Nephron progenitor cell (in vitro differentiated cells): ENCODE measurements around the gene UBE2I.

Experiments used
- DNase-seq: peaks from one replicate; pipeline ENCODE4 v3.0.0; 2021
- H3K27ac Mint-ChIP-seq: 2 replicates; pipeline ENCODE4 v1.8.0; 2021; ENCODE audit warnings: mild to moderate bottlenecking, moderate library complexity, mixed read lengths
- H3K27me3 Mint-ChIP-seq: 2 replicates; pipeline ENCODE4 v1.8.0; 2021; ENCODE audit warnings: mild to moderate bottlenecking, low read depth, mixed read lengths; ENCODE audit not compliant: poor library complexity
- H3K36me3 Mint-ChIP-seq: 2 replicates; pipeline ENCODE4 v1.8.0; 2021; ENCODE audit warnings: low read depth, mixed read lengths
- H3K4me1 Mint-ChIP-seq: 2 replicates; pipeline ENCODE4 v1.8.0; 2021; ENCODE audit warnings: mixed read lengths
- H3K4me3 Mint-ChIP-seq: 2 replicates; pipeline ENCODE4 v1.8.0; 2021; ENCODE audit warnings: mild to moderate bottlenecking, moderate library complexity, mixed read lengths
- H3K9me3 Mint-ChIP-seq: 2 replicates; pipeline ENCODE4 v1.8.0; 2021; ENCODE audit warnings: mild to moderate bottlenecking, moderate library complexity, mixed read lengths
- TF ChIP-seq, protein P1 (sequence below): fragments of 200-600 bp; sonication (generic); IDR thresholded peaks from 2 replicates; pipeline ENCODE4 v1.5.0; 2021; ENCODE audit warnings: antibody characterized with exemption

The UBE2I gene

DNA sequence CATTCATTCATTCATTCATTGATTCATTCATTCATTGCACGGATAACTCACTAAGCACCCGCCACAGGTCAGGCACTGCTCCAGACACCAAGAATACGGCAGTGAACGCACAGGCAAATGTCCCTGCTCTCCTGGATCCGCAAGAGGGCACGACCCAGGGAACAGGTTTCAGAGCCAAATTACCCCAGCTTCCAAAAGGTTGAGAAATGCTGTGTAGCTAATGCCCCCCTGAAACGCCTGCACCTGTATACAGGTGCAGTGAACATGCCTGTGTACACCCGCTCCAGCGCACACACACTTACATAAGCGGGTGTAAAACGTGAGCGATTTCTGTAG is 9.6 kb upstream of the UBE2I start:
- Mint-ChIP-seq H3K27me3 (peaks cover 28% of the 10 kb centered on the region), H3K4me1 (peaks cover 62% of the 10 kb centered on the region), H3K4me3 (peak overlapping the region; percentile 64), H3K9me3 (peaks cover 3% of the 10 kb centered on the region), H3K27ac (no peak overlapping the region), H3K36me3 (no peaks in the 10 kb centered on the region)
- no peak for DNase-seq
- TF ChIP-seq, protein P1, sequence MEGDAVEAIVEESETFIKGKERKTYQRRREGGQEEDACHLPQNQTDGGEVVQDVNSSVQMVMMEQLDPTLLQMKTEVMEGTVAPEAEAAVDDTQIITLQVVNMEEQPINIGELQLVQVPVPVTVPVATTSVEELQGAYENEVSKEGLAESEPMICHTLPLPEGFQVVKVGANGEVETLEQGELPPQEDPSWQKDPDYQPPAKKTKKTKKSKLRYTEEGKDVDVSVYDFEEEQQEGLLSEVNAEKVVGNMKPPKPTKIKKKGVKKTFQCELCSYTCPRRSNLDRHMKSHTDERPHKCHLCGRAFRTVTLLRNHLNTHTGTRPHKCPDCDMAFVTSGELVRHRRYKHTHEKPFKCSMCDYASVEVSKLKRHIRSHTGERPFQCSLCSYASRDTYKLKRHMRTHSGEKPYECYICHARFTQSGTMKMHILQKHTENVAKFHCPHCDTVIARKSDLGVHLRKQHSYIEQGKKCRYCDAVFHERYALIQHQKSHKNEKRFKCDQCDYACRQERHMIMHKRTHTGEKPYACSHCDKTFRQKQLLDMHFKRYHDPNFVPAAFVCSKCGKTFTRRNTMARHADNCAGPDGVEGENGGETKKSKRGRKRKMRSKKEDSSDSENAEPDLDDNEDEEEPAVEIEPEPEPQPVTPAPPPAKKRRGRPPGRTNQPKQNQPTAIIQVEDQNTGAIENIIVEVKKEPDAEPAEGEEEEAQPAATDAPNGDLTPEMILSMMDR: no peak

DNA sequence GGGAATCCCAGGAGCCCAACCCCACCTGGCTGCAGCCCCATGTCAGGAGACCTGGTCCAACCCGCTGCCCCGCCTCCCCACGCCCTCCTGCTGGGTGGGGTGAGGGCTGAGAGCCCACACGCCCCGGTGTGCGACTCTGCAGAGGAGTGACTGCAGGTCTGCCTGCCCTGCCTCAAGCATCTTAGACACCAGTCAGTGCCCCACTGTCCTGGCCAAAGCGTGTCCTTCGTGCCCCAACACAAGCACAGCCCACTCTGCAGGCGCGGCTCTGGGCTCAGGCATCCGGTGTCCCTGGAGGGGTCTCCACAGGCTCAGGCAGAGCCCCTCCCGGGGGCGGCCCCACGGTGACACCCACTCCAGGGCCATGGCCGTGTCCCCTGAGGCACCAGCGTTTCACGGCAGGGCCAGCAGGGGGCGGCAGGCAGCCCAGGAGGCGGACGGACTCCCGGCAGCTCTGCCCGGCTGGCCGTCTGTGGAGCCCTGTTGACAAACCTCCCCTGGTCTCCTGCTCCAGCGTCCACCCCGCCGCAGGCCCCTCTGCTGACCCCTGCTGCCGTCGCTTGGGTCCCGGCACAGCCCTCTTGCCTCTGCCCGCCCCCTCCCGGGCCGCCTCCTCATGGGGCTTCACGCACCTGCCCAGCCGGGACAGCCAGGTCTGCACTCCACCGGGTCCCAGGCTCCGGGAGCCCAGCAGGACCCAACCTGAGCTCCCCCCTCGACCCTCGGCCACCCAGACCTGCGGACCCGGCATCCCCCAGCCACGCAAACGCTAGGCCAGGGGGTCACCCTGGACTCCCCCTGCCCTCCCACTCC is 8.6 kb upstream of the UBE2I start:
- no peaks in the 10 kb centered on the region for H3K36me3 Mint-ChIP-seq
- TF ChIP-seq, protein P1: peak; percentile 79
- H3K4me1 Mint-ChIP-seq: peaks cover 53% of the 10 kb centered on the region
- peaks cover 22% of the 10 kb centered on the region for H3K27me3 Mint-ChIP-seq
- H3K4me3 Mint-ChIP-seq: no peak overlapping the region
- peaks cover 3% of the 10 kb centered on the region for H3K9me3 Mint-ChIP-seq
- H3K27ac Mint-ChIP-seq: no peak overlapping the region
- DNase-seq: peak; percentile 85

DNA sequence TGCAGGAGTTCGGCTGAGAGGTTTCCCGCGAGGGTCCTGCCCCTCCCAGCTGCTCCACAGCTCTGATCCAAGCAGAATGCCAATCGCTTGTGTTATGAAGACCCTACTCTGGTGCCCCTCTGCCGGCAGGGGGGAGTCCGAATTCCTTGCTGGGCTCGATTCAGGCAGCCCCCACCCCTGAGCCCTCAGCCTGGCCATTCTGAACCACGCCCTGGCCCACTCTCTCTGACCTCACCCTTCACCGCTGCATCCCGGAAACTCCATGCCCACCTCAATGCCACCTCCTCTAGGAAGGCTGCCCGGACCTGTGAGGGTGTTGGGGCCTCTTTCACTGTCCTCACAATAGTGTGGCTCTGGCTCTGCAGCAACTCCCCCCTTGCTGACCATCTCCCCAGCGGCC is 7.9 kb upstream of the UBE2I start:
- no peak for DNase-seq
- H3K4me3 Mint-ChIP-seq: no peak overlapping the region
- H3K4me1 Mint-ChIP-seq: peaks cover 57% of the 10 kb centered on the region
- H3K9me3 Mint-ChIP-seq: peaks cover 3% of the 10 kb centered on the region
- H3K27ac Mint-ChIP-seq: no peak overlapping the region
- H3K27me3 Mint-ChIP-seq: peaks cover 25% of the 10 kb centered on the region
- H3K36me3 Mint-ChIP-seq: no peaks in the 10 kb centered on the region
- TF ChIP-seq, protein P1: no peak

DNA sequence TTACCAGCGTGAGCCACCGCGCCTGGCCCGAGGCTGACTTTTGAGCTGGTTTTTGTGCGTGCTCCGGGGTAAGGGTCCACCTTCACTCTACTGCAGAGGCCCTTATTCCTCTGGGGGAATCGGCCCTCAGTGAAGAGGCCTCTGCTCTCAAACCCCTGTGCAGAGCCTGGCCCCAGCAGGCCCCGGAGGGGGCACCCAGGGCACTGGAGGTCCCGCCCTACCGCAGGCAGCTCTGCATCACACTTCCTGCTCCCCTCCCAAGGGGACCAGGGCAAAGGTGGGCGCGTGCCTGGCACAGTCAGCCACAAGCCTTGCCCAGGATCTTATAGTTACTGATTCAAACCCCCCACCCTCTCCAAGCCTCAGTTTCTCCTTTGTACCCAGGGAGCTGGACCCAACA is 3.6 kb upstream of the UBE2I start:
- Mint-ChIP-seq H3K4me1 (peaks cover 36% of the 10 kb centered on the region), H3K27ac (no peak overlapping the region), H3K36me3 (no peaks in the 10 kb centered on the region), H3K4me3 (no peak overlapping the region), H3K9me3 (no peaks in the 10 kb centered on the region), H3K27me3 (peaks cover 7% of the 10 kb centered on the region)
- no peak for DNase-seq
- TF ChIP-seq, protein P1: no peak

DNA sequence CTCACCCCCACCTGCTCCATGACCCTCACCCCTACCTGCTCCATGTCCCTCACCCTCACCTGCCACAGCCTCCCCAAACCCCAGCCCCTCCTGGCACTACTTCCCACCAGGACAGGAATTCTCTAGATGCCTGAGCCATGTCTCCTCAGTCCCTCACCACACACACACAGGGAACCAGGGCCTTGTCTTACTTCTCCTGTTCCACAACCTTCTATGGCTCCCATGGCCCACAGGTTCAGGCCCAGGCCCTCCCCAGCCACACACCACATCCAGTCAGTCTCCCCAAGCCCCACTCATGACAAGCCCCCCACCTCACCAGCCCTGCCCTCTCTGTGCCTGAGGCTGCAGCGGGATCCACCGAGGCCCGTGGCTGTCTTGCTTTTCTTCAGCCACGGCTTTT is 3.1 kb upstream of the UBE2I start:
- TF ChIP-seq, protein P1: no peak
- H3K27ac Mint-ChIP-seq: no peak overlapping the region
- no peaks in the 10 kb centered on the region for H3K9me3 Mint-ChIP-seq
- peaks cover 41% of the 10 kb centered on the region for H3K4me1 Mint-ChIP-seq
- peak overlapping the region; percentile 38 for H3K4me3 Mint-ChIP-seq
- no peak for DNase-seq
- H3K27me3 Mint-ChIP-seq: peaks cover 7% of the 10 kb centered on the region
- no peaks in the 10 kb centered on the region for H3K36me3 Mint-ChIP-seq
